Breast epithelium (tissue), 4 donors: ENCODE data around the gene KIF26B. TPM values are rescaled to one million over a fixed set of nuclear protein-coding genes. Genes with fewer than 3 reads are reported as not detected.

ENCODE experiments used
- DNase-seq, 2 donors: peaks; one replicate each; pipeline ENCODE4 v3.0.0-alpha.2; 2019; ENCODE audit warnings: low spot score in 2 of 2
- H3K27ac ChIP-seq, 2 donors: fragments of 200-600 bp; sonication (generic) in 1 of 2; one replicate each; pipeline ENCODE4 v1.5.1; 2016 to 2019; ENCODE audit warnings: mild to moderate bottlenecking in 1 of 2
- H3K27me3 ChIP-seq, 2 donors: fragments of 200-600 bp; sonication (generic) in 1 of 2; one replicate each; pipeline versions ENCODE4 v1.5.1 to v1.6.0; 2017 to 2019; ENCODE audit warnings: control low read depth in 1 of 2, mild to moderate bottlenecking in 1 of 2
- H3K36me3 ChIP-seq: fragments of 200-600 bp; one replicate; pipeline ENCODE4 v1.5.1; 2019
- H3K4me1 ChIP-seq, 2 donors: fragments of 200-600 bp; sonication (generic); one replicate each; pipeline ENCODE4 v1.5.1; 2016 to 2019; ENCODE audit warnings: control low read depth in 1 of 2
- H3K4me3 ChIP-seq, 3 donors: fragments of 200-600 bp; sonication (generic); 1 replicate in 2 of 3; 2 replicates in 1 of 3; pipeline ENCODE4 v1.5.1; 2016 to 2019; ENCODE audit warnings: mild to moderate bottlenecking in 3 of 3, moderate library complexity in 2 of 3
- H3K9me3 ChIP-seq, 2 donors: fragments of 200-600 bp; sonication (generic) in 1 of 2; one replicate each; pipeline ENCODE4 v1.5.1; 2016 to 2019; ENCODE audit warnings: control low read depth in 1 of 2
- CTCF ChIP-seq, 3 donors: fragments of 450-650 bp; IDR thresholded peaks; one replicate each; pipeline ENCODE4 v1.5.1; 2016 to 2017; ENCODE audit warnings: antibody characterized with exemption in 3 of 3, mild to moderate bottlenecking in 3 of 3, moderate library complexity in 3 of 3
- POLR2A ChIP-seq: fragments of 450-650 bp; IDR thresholded peaks from one replicate; pipeline ENCODE4 v1.6.1; 2016; ENCODE audit warnings: antibody characterized with exemption, mild to moderate bottlenecking, moderate library complexity
- POLR2AphosphoS5 ChIP-seq, 3 donors: sonication (generic); formaldehyde crosslinking; IDR thresholded peaks; one replicate each; pipeline ENCODE4 v1.6.1; 2017; ENCODE audit warnings: antibody characterized with exemption in 3 of 3
- intact Hi-C: fragments of 100-400 bp; cut with DNase I; formaldehyde crosslinking; loops from one replicate; pipeline ENCODE4 v1.15.1; 2023; ENCODE audit warnings: low total_unique reads
- total RNA-seq, 3 donors: library from RNA; depleted of rRNA; stranded (reverse); fragments of >200 nt; gene quantifications; one replicate each; pipeline ENCODE4 v1.1.0, GENCODE V29; 2016

Gene KIF26B
- total RNA-seq, 3 donors from 2014 or later: 0.32 to 1.0 (median 0.33) TPM

GRCh38 chr1:245608271-245608670, 453.5 kb downstream of the KIF26B start:
- DNase-seq: no peak
- no peaks in the 10 kb centered on the region for H3K27me3 ChIP-seq
- no peak overlapping the region for H3K27ac ChIP-seq
- intact Hi-C loops: no loop called here
- no peak overlapping the region for H3K4me3 ChIP-seq
- H3K4me1 ChIP-seq: peaks cover 0 to 5% of the 10 kb centered on the region in 2 donors
- no peaks in the 10 kb centered on the region for H3K36me3 ChIP-seq
- no peaks in the 10 kb centered on the region for H3K9me3 ChIP-seq
- no peak for TF ChIP-seq CTCF (IDR thresholded peaks at IDR 0.05)
- TF ChIP-seq POLR2AphosphoS5 (IDR thresholded peaks at IDR 0.05): no peak
- TF ChIP-seq POLR2A: no peak

GRCh38 chr1:245609354-245610150, 454.8 kb downstream of the KIF26B start:
- Histone ChIP-seq H3K4me3 (no peak overlapping the region), H3K9me3 (no peaks in the 10 kb centered on the region), H3K27me3 (no peaks in the 10 kb centered on the region), H3K36me3 (no peaks in the 10 kb centered on the region), H3K27ac (no peak overlapping the region), H3K4me1 (peaks cover 0 to 5% of the 10 kb centered on the region in 2 donors)
- intact Hi-C loops: no loop called here
- TF ChIP-seq POLR2AphosphoS5 (IDR thresholded peaks at IDR 0.05) (no peak), CTCF (IDR thresholded peaks at IDR 0.05) (no peak), POLR2A (no peak)
- no peak for DNase-seq

- no peak for DNase-seq
- Histone ChIP-seq H3K36me3 (no peaks in the 10 kb centered on the region), H3K27me3 (no peaks in the 10 kb centered on the region), H3K27ac (no peak overlapping the region), H3K4me3 (no peak overlapping the region), H3K9me3 (no peaks in the 10 kb centered on the region), H3K4me1 (no peaks in the 10 kb centered on the region)
- intact Hi-C loops: no loop called here
- TF ChIP-seq POLR2A: no peak
- no peak for TF ChIP-seq POLR2AphosphoS5 (IDR thresholded peaks at IDR 0.05)
- TF ChIP-seq CTCF (IDR thresholded peaks at IDR 0.05): no peak
These were observed 456.5 kb downstream of the KIF26B start for GRCh38 chr1:245611251-245611650.

- intact Hi-C loops: no loop called here
- no peaks in the 10 kb centered on the region for H3K4me1 ChIP-seq
- H3K36me3 ChIP-seq: no peaks in the 10 kb centered on the region
- no peaks in the 10 kb centered on the region for H3K27me3 ChIP-seq
- H3K4me3 ChIP-seq: peak overlapping the region in 1 of 3 donors; percentile 15
- peak overlapping the region in 1 of 2 donors; percentile 71 for H3K27ac ChIP-seq
- no peaks in the 10 kb centered on the region for H3K9me3 ChIP-seq
- TF ChIP-seq POLR2AphosphoS5 (IDR thresholded peaks at IDR 0.05) (no peak), POLR2A (no peak), CTCF (IDR thresholded peaks at IDR 0.05) (no peak)
- DNase-seq: no peak
These were observed 459.7 kb downstream of the KIF26B start for GRCh38 chr1:245614476-245614875.

- Histone ChIP-seq H3K4me3 (peak overlapping the region in 1 of 3 donors; percentile 15), H3K9me3 (no peaks in the 10 kb centered on the region), H3K4me1 (no peaks in the 10 kb centered on the region), H3K27me3 (no peaks in the 10 kb centered on the region), H3K36me3 (no peaks in the 10 kb centered on the region), H3K27ac (peak overlapping the region in 1 of 2 donors; percentile 71)
- intact Hi-C loops: no loop called here
- no peak for DNase-seq
- TF ChIP-seq POLR2A (no peak), CTCF (IDR thresholded peaks at IDR 0.05) (no peak), POLR2AphosphoS5 (IDR thresholded peaks at IDR 0.05) (no peak)
These were observed 460.2 kb downstream of the KIF26B start for GRCh38 chr1:245615001-245615400.
